SHP77 treated with DMSO at 0.1 percent for 48 hours (cell line): ENCODE results near the gene STK24.
"Not testable (repeated sequence)": the region's sequence is repeated elsewhere in the genome, so short reads cannot be mapped to it uniquely, and the experiment has no call there.

Experiments used
- DNase-seq: peaks from one replicate; lab custom pipeline; 2025; lab: John Stamatoyannopoulos, UW

STK24 gene

DNA sequence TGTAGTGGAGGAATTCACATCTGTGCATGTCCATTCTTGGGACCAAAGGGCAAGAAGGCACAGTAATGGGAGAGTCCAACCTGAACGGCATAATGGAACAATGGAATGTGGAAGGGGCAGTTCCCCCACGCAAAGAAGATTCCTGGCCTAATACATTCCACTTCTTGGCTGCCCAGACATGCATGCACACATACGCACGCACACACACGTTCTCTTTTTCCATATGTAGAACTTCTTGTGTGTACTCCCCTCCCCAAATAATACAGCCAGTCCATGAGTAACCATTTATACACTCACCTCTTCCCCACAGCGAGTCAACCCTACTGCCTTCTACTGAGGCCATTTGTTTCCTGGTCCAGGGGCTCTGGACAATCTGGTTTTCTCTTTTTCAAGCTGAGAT is 6.0 kb upstream of the STK24 start:
- DNase-seq = no peak

DNA sequence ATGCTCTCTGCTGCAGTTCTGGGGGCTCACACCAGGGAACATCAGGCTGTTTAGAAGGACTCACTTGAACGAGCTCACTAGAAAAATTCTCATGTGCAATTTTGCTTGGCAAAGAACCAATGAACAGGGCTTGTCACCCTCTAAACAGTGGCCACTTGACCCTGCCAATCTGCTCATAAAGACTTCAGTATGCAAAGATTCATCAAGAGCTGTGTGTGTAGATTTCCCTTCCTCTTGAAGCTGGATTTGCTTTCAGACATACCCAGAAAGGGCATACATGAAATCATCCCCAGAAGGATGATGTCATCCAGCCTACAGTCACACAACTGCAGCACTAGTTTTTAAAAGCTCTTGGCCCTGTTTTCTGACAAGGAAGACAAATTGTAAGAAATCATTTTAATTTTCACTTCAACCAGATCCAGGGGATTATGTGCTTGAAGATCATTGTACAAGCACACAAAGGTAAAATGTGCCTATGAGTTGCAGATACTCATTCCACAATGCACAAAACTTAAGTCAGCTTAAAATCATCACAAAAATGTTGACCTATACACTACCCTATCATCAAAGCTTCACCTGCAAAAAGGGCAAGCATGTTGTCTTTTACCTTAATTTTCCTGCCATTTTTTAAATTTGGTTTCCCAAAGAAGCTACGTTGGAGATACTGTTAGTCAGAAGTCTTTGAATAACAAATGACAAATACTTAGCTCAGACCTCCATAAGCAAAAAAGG is 5.2 kb upstream of the STK24 start:
- DNase-seq = peak; percentile 67

DNA sequence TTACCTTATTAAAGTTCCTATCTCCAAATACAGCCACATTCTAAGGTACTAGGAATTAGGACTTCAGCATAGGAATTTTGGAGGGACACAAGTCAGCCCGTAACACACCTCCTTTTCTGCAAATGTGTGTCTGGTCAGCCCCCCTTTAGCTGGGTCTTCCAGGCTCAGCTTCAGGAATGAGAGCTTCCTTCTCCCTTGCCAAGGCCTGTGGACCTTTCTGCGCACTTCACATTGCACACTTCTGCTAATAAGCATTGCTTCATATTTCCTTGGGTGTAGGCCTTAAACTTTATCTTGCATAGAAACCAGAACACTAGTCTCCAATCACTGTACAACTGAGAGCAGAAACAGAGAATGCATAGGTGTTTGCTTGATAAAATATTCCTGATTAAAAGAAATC is 4.5 kb upstream of the STK24 start:
- no peak for DNase-seq

DNA sequence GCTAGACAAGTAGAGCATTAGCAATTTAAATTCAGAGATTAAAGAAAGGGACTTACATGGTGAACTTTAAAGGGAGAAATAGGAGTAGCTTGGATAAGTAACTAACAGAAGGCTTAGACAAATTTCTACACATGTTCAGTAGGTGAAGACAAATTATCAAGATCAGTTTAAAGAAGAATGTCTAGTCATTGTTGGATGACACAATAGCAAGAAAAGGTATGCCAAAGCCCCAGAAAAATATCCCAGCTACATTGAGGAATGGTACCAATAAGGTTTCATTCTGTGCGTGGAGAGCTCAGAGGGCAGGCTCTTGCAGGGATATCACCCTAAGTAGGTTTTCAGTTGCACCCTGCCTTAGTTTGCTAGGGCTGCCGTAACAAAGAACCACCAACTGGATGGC is 3.5 kb upstream of the STK24 start:
- DNase-seq = no peak

DNA sequence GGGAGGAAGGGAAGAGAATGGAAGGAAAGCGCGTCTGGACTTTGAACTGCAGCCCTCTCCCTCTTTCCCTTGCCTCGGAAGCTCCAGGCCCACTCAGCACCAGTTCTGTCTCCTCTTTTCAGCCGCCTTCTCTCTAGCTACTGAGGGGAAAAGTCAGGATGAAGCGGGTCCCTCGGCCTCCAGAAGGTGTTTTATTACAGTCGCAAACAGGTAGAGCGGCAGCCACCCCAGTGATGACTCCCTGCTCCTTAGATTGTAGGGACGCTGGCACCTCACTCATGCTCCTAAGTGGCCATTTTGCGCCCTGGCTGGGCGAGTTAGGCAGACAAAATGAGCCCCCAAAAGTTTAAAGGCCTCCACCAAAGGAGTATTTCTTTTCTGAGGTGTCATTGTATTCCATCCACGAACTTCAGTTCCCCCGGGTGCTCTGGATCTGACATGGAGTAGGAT is 954 bp upstream of the STK24 start:
- DNase-seq = no peak

DNA sequence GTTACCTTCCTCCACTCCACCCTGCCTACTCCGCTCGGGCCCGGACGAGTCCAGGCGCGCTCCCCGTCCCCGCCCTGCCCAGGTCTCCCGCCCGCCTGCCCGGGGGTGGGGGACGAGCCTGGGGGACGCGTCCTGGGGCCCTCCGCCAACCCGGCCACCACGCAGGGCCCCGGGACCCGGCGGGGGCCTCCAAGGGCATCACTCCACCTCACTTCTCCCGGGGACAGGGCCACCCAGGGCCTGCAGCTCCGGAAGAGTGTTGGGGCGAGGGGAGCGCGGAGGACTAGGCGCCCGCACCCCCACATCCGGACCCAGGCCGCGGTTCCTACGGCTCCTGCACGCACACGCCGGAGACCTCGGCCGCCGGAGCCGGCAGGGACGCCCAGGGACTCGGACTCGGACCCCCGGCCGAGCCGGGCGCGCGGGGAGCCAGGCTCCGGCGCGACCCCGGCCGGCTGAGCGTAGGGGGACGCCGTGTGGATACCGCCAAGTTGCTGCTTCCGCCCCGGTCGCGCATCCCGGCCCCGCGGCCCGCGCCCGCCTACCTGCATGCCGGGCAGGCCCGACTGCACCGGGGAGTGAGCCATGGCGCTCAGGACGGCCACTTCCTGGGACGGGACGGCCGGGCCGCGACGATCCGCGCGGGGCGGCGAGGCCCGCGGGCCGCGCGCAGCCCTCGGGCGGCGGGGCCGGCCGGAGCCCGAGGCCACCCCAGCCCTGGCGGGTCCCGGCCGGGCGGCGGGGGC is 534 bp downstream of the STK24 start:
- DNase-seq = peak; percentile 23

DNA sequence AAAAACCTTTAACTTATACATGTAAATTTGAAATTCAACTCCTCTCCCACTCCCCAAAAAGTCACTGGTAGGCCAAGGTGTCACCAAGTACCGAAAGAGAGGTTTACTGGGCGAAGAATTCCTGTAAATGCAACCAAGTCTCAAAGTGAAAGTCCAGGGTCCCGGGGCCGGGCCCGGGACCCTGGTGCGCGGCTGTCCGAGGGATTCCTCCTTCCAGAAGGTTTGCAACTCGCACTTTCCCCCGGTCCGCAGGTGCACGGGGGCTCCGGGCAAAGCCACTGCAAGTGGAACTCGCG is 1.1 kb downstream of the STK24 start:
- DNase-seq = no peak

DNA sequence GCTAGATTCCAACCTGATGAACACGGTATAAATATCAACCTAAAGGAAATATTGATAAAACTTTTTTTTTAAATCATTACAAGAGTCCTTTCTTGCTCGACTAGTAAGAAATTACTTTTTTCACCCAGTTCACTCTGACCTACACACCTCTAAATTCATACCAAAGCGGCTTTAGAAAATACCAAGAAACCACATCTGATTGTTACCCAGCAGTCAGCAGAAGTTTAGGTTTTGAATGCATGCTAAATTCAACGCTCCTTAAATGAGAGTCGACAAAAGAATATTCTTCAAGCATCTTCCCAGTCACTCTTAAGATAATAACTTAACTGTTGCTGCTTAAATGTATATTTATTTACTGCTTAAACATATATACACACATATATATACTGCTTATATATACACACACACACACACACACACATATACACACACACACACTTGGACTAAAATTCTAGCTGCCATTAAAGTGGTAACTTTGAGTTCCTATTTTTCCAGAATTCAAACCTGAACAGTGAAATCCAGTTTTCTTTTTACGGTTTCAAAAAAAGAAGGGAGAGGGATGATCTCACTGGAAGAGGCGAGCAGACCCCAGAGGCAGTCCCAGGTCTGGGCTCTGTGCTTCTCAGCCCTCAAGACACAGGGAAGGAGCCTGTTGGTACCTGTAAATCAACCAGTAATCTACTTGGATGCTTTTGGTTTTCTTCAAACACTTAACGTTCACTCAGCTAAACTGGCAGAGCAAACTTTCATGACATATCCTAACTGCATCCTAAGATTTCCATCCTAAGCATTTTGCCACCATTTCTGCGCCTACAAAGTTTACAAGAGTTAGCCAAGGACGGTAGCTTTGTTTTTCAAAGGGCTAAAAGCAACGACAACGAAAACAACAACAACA is 1.7 kb downstream of the STK24 start:
- DNase-seq = no peak

DNA sequence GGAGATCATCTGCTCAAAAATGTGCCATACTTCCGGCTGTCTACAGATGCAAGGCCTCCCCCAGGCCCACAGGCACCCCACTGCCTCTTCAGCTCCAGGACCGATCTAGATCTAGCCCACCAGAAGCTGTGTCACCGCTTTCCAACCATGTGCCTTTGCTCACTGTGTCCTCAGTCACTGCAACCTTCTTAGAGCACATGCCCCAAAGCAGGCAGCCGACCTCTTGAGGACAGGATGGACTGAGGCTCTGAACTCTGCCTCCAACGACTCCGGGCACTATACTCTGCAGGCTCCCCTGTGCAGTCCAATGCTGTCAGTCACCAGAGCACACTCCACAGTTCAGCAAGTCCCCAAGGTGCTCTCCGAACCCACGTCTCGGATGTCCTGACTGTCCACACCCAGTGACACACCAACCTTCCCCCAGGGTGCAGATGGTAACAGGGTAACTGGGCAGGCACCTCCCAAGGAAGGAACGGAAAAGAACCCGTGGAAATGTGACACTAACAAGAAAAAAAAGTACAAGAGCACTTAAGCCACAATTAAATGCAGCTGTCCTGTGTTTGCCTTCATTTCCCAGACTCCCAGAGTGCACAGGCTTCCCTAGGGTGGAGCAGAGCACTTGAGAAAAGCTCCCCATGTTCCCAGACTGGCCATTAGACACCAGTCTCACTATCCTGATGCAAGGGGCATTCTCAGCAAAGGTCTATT is 4.8 kb downstream of the STK24 start:
- peak; percentile 63 for DNase-seq

DNA sequence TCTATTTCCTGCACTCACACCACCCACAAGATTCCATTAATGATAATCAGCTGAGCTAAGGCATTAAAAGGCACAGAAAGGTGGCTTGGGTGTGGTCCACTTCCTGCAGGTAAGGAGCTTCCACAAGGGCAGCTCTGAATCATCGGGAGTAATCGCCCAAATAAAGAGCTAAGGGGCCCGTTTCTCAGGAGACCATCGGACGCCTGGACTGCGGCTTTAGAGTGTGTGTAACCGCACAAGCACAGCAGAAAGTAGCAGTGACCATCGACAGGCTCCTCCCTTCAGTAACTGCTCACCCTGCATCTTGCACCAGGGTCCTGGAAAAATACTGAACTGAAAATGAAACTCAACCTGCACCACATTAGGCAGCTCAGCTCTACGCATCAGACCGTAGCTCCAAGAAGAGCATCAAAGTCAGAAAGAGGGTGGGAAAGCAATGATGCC is 6.0 kb downstream of the STK24 start:
- DNase-seq = peak; percentile 60

DNA sequence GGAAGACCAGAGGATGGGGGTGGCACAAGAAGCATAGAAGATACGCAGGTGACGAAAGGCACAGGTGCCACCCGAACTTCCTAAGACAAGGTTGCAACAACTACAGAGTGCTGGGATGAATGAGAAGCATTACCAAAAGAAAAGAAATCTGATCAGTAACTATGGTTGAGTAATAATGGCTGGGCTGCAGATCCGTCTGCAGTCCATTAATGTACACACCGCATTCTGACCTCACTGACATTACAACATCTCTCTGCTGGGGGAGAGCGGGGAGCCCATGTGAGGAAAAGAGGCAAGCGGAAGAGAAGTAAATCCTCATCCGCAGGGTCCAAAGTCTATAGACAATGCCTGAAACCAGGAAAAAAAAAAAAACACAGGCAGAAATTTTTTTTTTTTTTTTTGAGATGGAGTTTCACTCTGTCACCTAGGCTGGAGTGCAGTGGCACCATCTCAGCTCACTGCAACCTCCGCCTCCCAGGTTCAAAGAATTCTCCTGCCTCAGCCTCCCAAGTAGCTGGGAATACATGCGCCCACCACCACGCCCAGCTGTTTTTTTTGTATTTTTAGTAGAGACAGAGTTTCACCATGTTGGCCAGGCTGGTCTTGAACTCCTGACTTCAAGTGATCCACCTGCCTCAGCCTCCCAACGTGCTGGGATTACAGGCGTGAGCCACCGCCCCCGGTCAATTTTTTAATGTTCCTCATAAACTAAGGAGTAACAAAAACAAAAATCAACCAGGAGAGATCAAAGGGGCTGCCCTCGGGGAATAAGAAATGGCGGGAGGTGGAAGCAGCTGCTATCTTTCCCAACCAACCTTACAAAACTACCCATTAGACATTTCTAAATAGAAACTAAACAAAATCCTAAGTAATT is 7.2 kb downstream of the STK24 start:
- DNase-seq = not testable (repeated sequence)

DNA sequence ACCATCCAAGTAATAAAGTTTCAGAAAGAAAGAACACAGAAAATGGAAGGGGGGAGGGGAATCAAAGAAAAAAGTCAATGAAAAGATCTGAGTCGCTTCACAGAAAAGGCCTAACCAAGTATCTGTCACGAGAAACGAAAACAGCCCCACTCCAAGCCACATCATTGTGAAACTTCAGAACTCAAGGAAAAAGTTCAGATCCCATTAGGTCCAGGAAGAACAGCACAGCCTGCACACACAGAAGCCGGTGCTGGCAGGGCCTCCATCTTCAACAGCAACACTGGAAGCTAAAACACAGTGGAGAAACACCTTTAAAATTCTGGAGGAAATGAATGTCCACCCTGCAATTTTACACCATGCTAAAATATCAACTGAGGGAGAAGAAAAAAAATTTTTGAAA is 8.0 kb downstream of the STK24 start:
- DNase-seq = no peak

DNA sequence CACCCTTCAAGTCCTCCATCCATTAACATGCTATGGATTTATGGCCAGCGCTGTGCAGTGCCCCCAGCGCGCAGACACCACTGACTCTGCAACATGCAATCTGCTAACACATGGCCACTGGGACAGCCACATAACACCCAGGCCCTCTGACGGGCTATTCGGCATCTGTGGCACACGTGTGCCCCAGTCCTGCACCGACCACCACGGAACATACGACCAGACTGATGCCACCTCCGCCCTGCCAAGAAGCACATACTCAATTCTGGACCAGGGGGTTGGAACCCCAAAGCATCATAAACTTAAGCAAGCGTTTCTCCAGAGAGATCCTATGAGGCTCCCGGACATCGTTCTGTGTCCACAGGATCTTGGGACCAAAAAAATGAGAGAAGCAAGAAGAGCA is 9.8 kb downstream of the STK24 start:
- no peak for DNase-seq

DNA sequence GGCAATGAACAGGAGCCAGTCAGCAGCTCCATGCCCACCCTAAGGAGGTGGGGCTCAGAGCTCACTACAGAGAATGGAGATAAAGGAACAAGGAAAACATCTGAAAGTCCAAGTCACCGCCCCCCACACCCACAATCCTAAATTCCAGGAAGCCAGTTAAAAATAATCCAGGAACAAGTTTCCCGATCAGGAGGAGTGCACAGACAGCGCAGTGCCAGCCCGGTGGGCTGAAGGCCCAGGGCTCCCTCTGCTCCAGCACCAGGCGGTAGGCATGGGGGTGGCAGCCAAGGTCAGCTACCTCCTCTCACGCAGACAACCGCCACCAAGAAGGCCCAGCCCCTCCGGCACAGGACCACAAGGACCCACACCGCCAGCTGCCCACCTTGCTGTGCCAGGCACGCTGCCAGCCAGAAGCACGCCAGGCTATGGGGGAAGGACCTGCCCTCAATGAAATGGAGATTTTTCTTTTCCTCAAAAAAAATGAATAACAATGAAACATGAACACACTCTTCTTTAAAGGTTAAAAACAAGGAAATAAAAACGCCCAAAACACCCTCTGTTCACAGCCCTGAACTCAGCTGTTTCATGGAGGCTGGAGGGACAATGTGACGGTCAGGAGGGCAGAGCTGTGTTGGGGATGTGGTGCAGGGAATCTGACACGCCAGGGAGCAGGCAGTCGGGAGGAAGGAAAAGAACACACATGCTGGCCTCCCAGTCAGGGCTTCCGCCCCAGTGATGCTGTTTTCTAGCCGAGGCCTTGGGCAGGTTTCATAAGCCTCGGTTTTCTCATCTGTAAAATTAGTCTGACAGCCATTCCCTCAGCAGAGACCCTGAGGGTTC is 11.0 kb downstream of the STK24 start:
- DNase-seq = no peak

DNA sequence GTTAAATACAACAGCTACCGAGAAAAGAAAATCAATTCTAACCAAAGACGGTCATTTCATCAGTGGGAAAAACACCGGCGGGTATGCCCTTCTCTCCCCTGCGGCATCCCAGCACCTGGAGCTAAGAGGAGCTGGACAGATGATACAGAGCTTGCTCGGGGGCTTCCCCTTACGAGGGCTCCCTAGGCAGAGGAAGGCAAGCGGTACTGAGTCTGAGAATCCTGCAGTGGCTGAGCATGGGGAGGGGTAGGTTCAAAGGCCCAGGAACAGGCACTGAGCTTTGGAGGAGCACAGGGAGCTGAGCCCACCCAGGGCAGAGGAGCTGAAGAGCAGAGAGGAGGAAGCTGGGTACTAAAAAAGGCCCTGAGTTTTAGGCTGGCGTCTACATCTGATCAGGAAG is 12.7 kb downstream of the STK24 start:
- DNase-seq = no peak

DNA sequence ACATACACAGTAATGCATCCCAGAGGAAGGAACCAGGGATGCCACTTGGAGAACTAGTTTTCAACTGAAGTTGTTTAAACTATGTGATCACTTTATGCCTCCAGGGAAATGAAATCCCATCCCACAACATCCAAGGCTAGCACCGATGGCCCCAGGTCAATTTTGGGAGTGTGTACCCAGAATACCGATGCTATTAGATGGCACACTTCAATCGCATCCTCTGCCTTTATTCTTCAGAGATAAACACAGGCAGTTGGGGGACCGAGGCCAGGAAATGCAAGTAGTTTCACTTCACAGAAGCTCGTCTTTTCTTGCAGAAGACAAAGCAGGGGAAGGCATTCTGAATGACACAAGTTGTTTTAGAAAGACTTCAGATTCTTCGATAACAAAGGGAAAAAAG is 13.8 kb downstream of the STK24 start:
- DNase-seq = no peak

DNA sequence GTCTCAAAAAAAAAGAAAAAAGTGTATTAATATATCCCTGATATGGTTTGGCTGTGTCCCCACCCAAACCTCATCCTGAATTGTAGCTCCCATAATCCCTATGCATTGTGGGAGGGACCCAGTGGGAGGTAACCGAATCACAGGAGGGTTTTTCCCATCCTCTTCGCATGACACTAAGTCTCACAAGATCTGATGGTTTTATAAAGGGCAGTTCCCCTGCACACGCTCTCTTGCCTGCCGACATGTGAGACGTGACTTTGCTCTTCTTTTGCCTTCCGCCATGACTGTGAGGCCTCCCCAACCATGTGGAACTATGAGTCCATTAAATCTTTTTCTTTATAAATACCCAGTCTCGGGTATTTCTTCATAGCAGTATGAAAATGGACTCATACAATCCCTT is 17.7 kb downstream of the STK24 start:
- no peak for DNase-seq

DNA sequence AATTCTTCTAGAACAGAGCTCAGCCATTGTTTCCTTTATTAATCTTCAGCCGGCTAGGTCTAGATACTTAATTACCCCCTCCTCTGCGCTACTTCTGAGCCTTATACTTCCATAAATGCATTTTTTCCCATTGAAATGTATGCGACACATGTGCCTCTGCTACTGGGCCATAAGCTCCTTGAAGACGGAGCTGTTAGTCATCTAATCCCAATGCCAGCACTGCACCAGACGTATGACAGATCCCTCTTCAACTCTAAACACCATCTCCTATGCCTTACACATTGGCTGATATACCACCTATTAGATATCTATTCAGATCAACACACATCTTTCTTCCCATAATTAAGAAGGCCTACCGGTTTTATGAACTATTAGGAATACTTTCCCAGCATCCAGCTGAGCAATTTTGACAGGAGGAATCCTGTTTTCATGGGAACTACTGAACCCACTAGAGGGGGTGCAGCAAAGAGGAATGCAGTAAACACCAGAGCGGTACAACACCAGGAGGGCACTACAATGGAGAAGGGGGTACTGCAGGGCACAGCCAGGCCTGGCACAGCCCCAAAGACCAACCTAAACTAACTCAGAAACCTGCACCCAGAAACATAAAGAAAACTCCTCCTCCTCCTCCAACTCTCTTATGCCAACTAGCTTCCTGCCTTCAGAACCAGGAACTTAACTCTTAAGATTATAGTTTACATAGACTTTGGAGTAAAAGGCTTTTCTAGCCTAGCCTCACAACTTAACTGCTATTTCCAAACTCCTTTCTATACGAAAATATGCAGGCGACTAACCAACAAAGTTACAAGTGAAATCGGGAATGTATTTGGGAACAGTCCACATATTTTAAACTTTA is 18.7 kb downstream of the STK24 start:
- DNase-seq = no peak

DNA sequence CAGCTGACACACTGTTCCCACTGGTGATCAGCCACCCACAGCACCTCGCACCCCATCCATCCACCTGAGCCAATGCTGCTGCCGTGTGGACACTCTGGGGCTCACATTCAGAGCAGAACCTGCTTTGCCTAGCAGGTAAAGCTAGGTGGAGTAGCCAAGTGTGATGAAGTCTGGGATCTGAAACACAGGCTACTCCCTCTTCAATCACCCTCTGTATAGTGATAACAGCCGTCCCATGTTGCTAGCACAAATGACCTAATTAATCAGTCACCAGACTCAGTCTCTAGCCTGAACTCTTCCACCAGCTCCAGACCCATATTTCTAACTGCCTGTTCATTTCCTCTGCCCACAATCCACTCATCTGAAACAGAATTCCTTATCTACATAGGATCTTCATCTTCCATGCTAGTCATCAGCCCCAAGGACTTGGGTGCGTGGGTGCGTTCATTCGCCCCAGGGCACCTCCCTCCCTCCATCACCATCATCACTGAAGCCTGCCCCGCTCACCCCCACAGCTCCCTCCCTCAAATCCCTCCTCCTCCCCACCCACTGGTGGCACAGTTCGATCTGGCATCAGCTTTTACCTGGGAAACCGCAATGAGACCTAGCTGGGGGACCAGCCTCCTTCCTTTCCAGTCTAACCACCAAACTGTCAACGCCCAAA is 19.8 kb downstream of the STK24 start:
- no peak for DNase-seq
